Measurements from ENCODE around the gene ECI1.

The ECI1 gene

GRCh38 chr16:2282866-2283555 is 31.6 kb upstream of the ECI1 start:
- H3K9ac ChIP-seq (ENCODE audit: low read length) = no peak overlapping the region
- peaks cover 99% of the 10 kb centered on the region for H3K27me3 ChIP-seq (replicated peaks; ENCODE audit: insufficient read depth, low read length)
- no peaks in the 10 kb centered on the region for H3K79me2 ChIP-seq (ENCODE audit: low read length)
- H3K4me1 ChIP-seq (ENCODE audit: low read length) = no peaks in the 10 kb centered on the region
- no peak overlapping the region for H3K4me3 ChIP-seq (ENCODE audit: low read length)
- no peak for DNase-seq
- H3K4me2 ChIP-seq (ENCODE audit: low read depth, low read length) = no peak overlapping the region
- no peaks in the 10 kb centered on the region for H3F3A ChIP-seq (ENCODE audit: insufficient read depth, low read length)
- H3K27ac ChIP-seq (ENCODE audit: low read length) = no peak overlapping the region
- H4K20me1 ChIP-seq (ENCODE audit: insufficient read depth, low read length) = no peaks in the 10 kb centered on the region
- no peaks in the 10 kb centered on the region for H3K36me3 ChIP-seq (replicated peaks; ENCODE audit: insufficient read depth, low read length)
- TF ChIP-seq CTCF (IDR thresholded peaks at IDR 0.05; ENCODE audit: low read length) (no peak), EZH2 (optimal IDR thresholded peaks at IDR 0.05; ENCODE audit: low read depth, low read length) (no peak), EZH2phosphoT487 (IDR thresholded peaks at IDR 0.05; ENCODE audit: low read length) (no peak)
- H3K9me3 ChIP-seq (replicated peaks; ENCODE audit: insufficient read depth, low read length) = no peaks in the 10 kb centered on the region
- no peaks in the 10 kb centered on the region for H3K9me2 ChIP-seq (replicated peaks; ENCODE audit: insufficient read depth, low read length)
- no peak overlapping the region for H2AFZ ChIP-seq (ENCODE audit: low read length)

- Histone ChIP-seq H3K27ac (ENCODE audit: low read length) (no peak overlapping the region), H4K20me1 (ENCODE audit: insufficient read depth, low read length) (no peaks in the 10 kb centered on the region), H3K4me1 (ENCODE audit: low read length) (no peaks in the 10 kb centered on the region), H3K4me2 (ENCODE audit: low read depth, low read length) (no peak overlapping the region), H3K9me2 (replicated peaks; ENCODE audit: insufficient read depth, low read length) (no peaks in the 10 kb centered on the region), H3K27me3 (replicated peaks; ENCODE audit: insufficient read depth, low read length) (peaks cover 99% of the 10 kb centered on the region), H3K9ac (ENCODE audit: low read length) (no peak overlapping the region), H3K36me3 (replicated peaks; ENCODE audit: insufficient read depth, low read length) (no peaks in the 10 kb centered on the region), H3K4me3 (ENCODE audit: low read length) (no peak overlapping the region), H3K9me3 (replicated peaks; ENCODE audit: insufficient read depth, low read length) (no peaks in the 10 kb centered on the region), H2AFZ (ENCODE audit: low read length) (no peak overlapping the region), H3K79me2 (ENCODE audit: low read length) (no peaks in the 10 kb centered on the region), H3F3A (ENCODE audit: insufficient read depth, low read length) (no peaks in the 10 kb centered on the region)
- no peak for DNase-seq
- TF ChIP-seq EZH2 (optimal IDR thresholded peaks at IDR 0.05; ENCODE audit: low read depth, low read length) = no peak
- no peak for TF ChIP-seq CTCF (IDR thresholded peaks at IDR 0.05; ENCODE audit: low read length)
- TF ChIP-seq EZH2phosphoT487 (IDR thresholded peaks at IDR 0.05; ENCODE audit: low read length) = no peak
Observed at GRCh38 chr16:2282262-2282661, 30.9 kb upstream of the ECI1 start.

GRCh38 chr16:2280981-2281542 is 29.7 kb upstream of the ECI1 start:
- H3K36me3 ChIP-seq (replicated peaks; ENCODE audit: insufficient read depth, low read length) = no peaks in the 10 kb centered on the region

More at GRCh38 chr16:2280981-2281542, 29.7 kb upstream of the ECI1 start:
- H3K4me3 ChIP-seq (ENCODE audit: low read length) = no peak overlapping the region
- H3F3A ChIP-seq (ENCODE audit: insufficient read depth, low read length) = no peaks in the 10 kb centered on the region
- no peaks in the 10 kb centered on the region for H3K79me2 ChIP-seq (ENCODE audit: low read length)
- no peak overlapping the region for H2AFZ ChIP-seq (ENCODE audit: low read length)
- no peaks in the 10 kb centered on the region for H3K4me1 ChIP-seq (ENCODE audit: low read length)
- H3K9me3 ChIP-seq (replicated peaks; ENCODE audit: insufficient read depth, low read length) = no peaks in the 10 kb centered on the region
- no peaks in the 10 kb centered on the region for H3K9me2 ChIP-seq (replicated peaks; ENCODE audit: insufficient read depth, low read length)
- DNase-seq = no peak
- no peak for TF ChIP-seq CTCF (IDR thresholded peaks at IDR 0.05; ENCODE audit: low read length)
- no peak overlapping the region for H3K4me2 ChIP-seq (ENCODE audit: low read depth, low read length)
- no peak overlapping the region for H3K27ac ChIP-seq (ENCODE audit: low read length)
- no peaks in the 10 kb centered on the region for H4K20me1 ChIP-seq (ENCODE audit: insufficient read depth, low read length)
- H3K9ac ChIP-seq (ENCODE audit: low read length) = no peak overlapping the region
- H3K27me3 ChIP-seq (replicated peaks; ENCODE audit: insufficient read depth, low read length) = peaks cover 99% of the 10 kb centered on the region
